HFF-Myc (cell line): Measurements from ENCODE around the gene TMEM61.

Experiments used
- DNase-seq: peaks from one replicate; pipeline ENCODE4 v3.0.0-alpha.2; 2011; ENCODE audit warnings: low read depth; ENCODE audit errors: extremely low read depth
- H3K4me3 ChIP-seq: replicated peaks from 2 replicates; pipeline ENCODE4 v1.5.1; 2011; ENCODE audit warnings: low read depth, mild to moderate bottlenecking, control low read depth, low read length
- CTCF ChIP-seq: IDR thresholded peaks from 2 replicates; pipeline ENCODE4 v1.5.1; 2012; ENCODE audit warnings: mild to moderate bottlenecking, low read depth, low read length, control low read depth; ENCODE audit errors: missing control alignments

TMEM61 gene

GRCh38 chr1:55007625-55008024 is 27.2 kb downstream of the TMEM61 start:
- no peak overlapping the region for H3K4me3 ChIP-seq

GRCh38 chr1:55010194-55010886 is 29.9 kb downstream of the TMEM61 start:
- no peak for DNase-seq
- H3K4me3 ChIP-seq: no peak overlapping the region
- TF ChIP-seq CTCF: no peak

More at GRCh38 chr1:55007625-55008024, 27.2 kb downstream of the TMEM61 start:
- no peak for DNase-seq
- no peak for TF ChIP-seq CTCF

- H3K4me3 ChIP-seq: no peak overlapping the region
- TF ChIP-seq CTCF: no peak
- no peak for DNase-seq
Measured at GRCh38 chr1:55010887-55011217, 30.4 kb downstream of the TMEM61 start.

DNA sequence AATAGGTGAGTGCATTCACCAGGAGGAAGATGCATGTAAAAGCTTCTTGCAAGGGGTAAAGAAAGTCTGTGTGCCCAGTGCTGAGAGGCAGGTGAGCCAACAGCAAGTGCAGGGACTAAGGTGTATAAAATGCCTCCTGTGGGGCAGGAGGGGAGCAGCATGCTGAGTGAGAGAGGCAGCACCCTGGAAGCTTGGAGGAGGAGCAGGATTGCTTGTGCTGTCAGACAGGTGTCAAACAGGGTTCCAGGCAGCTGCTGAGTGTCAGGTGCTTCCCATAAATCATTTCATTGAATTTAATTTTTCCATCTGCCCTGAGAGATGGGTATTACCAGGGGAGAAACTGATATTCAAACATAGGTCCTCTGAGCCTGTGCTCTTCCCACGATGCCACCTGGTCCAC is 32.2 kb downstream of the TMEM61 start:
- TF ChIP-seq CTCF: no peak
- no peak for DNase-seq

GRCh38 chr1:55015123-55015522 is 34.7 kb downstream of the TMEM61 start:
- no peak for TF ChIP-seq CTCF
- H3K4me3 ChIP-seq: no peak overlapping the region
- no peak for DNase-seq

More for the DNA sequence above, 32.2 kb downstream of the TMEM61 start:
- H3K4me3 ChIP-seq: no peak overlapping the region

DNA sequence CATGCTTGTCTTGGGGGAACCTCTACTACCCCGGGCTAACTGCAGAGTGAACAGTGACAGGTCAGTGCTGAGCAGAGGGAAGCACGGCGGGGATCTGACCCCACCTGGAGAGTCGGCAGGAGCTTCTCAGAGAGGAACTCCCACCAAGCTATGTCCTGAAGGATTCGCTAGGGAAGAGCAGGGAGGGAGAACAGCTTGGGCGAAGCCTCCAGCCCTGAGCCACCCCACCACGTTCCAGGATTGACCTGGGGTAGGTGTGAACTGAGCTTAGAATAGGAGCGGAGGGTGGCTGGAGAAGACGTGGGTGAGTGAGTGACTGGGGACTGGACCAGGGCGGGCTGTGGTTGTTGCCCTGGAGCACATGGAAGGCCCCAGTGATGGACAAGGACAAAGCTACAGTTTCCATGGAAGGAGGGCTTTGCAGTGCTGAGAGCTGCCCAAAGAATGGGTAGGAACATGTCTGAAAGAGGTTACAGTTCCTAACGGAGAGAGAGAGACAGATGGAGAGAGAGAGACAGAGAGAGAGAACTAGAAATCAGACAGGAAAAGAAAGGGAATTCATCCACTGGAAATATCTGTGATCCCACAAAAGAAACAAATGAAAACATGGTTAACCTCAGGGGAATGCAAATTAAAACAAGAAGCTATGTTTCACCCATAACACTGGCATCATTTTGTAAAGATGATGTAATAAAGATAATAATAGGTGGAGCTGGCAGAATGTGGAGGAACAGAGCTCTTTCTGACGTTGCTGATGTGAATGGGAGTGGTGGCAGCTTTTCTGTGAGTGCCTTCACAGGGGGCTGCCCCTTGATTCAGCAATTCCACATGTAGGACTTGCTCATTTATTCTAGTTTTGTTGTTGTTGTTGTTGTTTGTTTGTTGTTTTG is 35.5 kb downstream of the TMEM61 start:
- H3K4me3 ChIP-seq: no peak overlapping the region
- DNase-seq: no peak
- TF ChIP-seq CTCF: no peak
